Panc1 (cell line): ENCODE results near the gene ATP2B2. TPM values are rescaled to one million over a fixed set of nuclear protein-coding genes. Genes with fewer than 3 reads are reported as not detected.

ENCODE experiments used
- ATAC-seq: fragments of 200-7000 bp; cut with Tn5 transposase; 2 replicates; pipeline ENCODE4 v1.9.1; 2020; ENCODE audit warnings: mild to moderate bottlenecking, moderate library complexity
- BruUV-seq: library from RNA; stranded (reverse); fragments of 400-500 nt; replicated peaks from 2 replicates; lab custom pipeline; 2021; lab: Mats Ljungman, UMichigan
- CTCF ChIA-PET: fragments of 300-600 bp; sonication (Branson Sonifier 250); formaldehyde crosslinking; loops from one replicate; lab custom pipeline; 2022; ENCODE audit warnings: antibody characterized with exemption; lab: Charles Lee
- POLR2A ChIA-PET: fragments of 300-600 bp; sonication (Branson Sonifier 250); formaldehyde crosslinking; loops from one replicate; lab custom pipeline; 2022; ENCODE audit warnings: antibody characterized with exemption; lab: Charles Lee
- DNase-seq: peaks from one replicate; pipeline ENCODE4 v3.0.0-alpha.2; 2010; ENCODE audit warnings: low read depth, low spot score
- H3K27ac ChIP-seq: 2 replicates; pipeline ENCODE4 v1.5.1; 2011; ENCODE audit warnings: mild to moderate bottlenecking, low read length, inconsistent platforms
- H3K27me3 ChIP-seq: fragments of 200-500 bp; sonication (Bioruptor generic); 2 replicates; pipeline ENCODE4 v1.6.0; 2014; ENCODE audit warnings: low read length, inconsistent platforms; ENCODE audit not compliant: control insufficient read depth, insufficient read depth
- H3K36me3 ChIP-seq: fragments of 200-500 bp; sonication (Bioruptor generic); 2 replicates; pipeline ENCODE4 v1.5.1; 2014; ENCODE audit warnings: inconsistent platforms, mild to moderate bottlenecking, low read length, moderate library complexity; ENCODE audit not compliant: control insufficient read depth, insufficient read depth
- H3K4me1 ChIP-seq: 2 replicates; pipeline ENCODE4 v1.5.1; 2011; ENCODE audit warnings: inconsistent platforms, mild to moderate bottlenecking, low read length, moderate library complexity; ENCODE audit not compliant: control insufficient read depth, insufficient read depth
- H3K4me3 ChIP-seq, 2 experiments: 2 replicates each; pipeline ENCODE4 v1.5.1; 2011 to 2012; ENCODE audit warnings: low read depth in 2 of 2, low read length in 2 of 2, mild to moderate bottlenecking in 2 of 2, inconsistent platforms in 1 of 2, moderate library complexity in 1 of 2
- H3K9me3 ChIP-seq: fragments of 200-500 bp; sonication (Bioruptor generic); 2 replicates; pipeline ENCODE4 v1.5.1; 2014; ENCODE audit warnings: low read depth, mild to moderate bottlenecking, inconsistent platforms, low read length, moderate library complexity; ENCODE audit not compliant: control insufficient read depth, insufficient read depth
- POLR2AphosphoS5 ChIP-seq: IDR thresholded peaks from 2 replicates; pipeline ENCODE4 v1.6.1; 2012; ENCODE audit warnings: mild to moderate bottlenecking, low read depth, low read length, moderate library complexity
- SIN3A ChIP-seq: IDR thresholded peaks from 2 replicates; pipeline ENCODE4 v1.6.1; 2012; ENCODE audit warnings: low read depth, mild to moderate bottlenecking, low read length, moderate library complexity, borderline replicate concordance; ENCODE audit not compliant: insufficient read depth
- TCF7L2 ChIP-seq: IDR thresholded peaks from 2 replicates; pipeline ENCODE4 v1.6.1; 2011; ENCODE audit warnings: mild to moderate bottlenecking, low read depth, low read length, inconsistent platforms
- in situ Hi-C: cut with HindIII; loops from 2 replicates; pipeline ENCODE4 v1.10.0; 2016; ENCODE audit warnings: low sequenced_read_pairs, low pct_unique_long_range_greater_than_20kb
- intact Hi-C: fragments of 100-400 bp; cut with micrococcal nuclease; formaldehyde crosslinking; loops from one replicate; pipeline ENCODE4 v1.10.0; 2022; ENCODE audit not compliant: unreplicated experiment
- total RNA-seq: library from RNA; stranded (reverse); gene quantifications from one replicate; pipeline ENCODE4 v1.2.1, GENCODE V29; 2021; ENCODE audit not compliant: unreplicated experiment
- TF ChIP-seq, protein P1 (sequence below), 2 experiments: IDR thresholded peaks; 2 replicates each; pipeline ENCODE4 v1.6.1; 2011 to 2012; ENCODE audit warnings: low read depth in 2 of 2, control low read depth in 1 of 2, low read length in 1 of 2, mild to moderate bottlenecking in 1 of 2, moderate library complexity in 1 of 2; ENCODE audit not compliant: insufficient read depth in 1 of 2
- TF ChIP-seq, protein P2 (sequence below): fragments of 450-650 bp; IDR thresholded peaks from 2 replicates; pipeline ENCODE4 v1.5.1; 2017; ENCODE audit warnings: mild to moderate bottlenecking

Gene ATP2B2
- total RNA-seq, 1 experiment from 2014 or later, result not detected

DNA sequence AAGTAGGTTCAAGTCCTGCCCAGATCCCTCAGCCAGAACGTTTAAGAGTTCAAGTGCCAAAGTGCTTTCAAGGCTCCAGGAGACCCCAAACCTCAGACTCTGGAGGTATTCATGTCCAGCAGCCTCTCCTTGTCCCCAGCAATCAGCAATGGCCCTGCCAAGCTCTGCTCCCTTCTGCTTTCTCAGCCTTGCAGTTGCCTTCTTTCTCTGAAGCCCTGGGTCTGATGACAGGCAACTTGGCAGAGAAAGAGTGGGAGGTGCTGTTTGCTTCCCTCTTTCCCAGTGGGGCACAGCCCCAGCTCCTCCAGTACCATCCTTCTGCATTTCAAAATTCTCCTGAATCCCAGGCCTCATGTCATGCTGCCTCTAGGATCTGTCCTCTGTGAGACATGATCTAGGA is 40.2 kb downstream of the ATP2B2 start:
- Histone ChIP-seq H3K36me3 (no peaks in the 10 kb centered on the region), H3K27me3 (no peaks in the 10 kb centered on the region), H3K27ac (no peak overlapping the region), H3K9me3 (no peaks in the 10 kb centered on the region), H3K4me1 (no peaks in the 10 kb centered on the region), H3K4me3 (no peak overlapping the region)
- ChIA-PET POLR2A (no interaction called here), CTCF (interaction anchor here (0.5 kb wide), 1 partner anchor 143 kb away, joined by 4 read pairs; no protein-coding TSS in a partner anchor)
- DNase-seq (no peak), ATAC-seq (no peak)
- TF ChIP-seq POLR2AphosphoS5 (no peak), TCF7L2 (no peak), SIN3A (no peak)
- TF ChIP-seq, protein P1, sequence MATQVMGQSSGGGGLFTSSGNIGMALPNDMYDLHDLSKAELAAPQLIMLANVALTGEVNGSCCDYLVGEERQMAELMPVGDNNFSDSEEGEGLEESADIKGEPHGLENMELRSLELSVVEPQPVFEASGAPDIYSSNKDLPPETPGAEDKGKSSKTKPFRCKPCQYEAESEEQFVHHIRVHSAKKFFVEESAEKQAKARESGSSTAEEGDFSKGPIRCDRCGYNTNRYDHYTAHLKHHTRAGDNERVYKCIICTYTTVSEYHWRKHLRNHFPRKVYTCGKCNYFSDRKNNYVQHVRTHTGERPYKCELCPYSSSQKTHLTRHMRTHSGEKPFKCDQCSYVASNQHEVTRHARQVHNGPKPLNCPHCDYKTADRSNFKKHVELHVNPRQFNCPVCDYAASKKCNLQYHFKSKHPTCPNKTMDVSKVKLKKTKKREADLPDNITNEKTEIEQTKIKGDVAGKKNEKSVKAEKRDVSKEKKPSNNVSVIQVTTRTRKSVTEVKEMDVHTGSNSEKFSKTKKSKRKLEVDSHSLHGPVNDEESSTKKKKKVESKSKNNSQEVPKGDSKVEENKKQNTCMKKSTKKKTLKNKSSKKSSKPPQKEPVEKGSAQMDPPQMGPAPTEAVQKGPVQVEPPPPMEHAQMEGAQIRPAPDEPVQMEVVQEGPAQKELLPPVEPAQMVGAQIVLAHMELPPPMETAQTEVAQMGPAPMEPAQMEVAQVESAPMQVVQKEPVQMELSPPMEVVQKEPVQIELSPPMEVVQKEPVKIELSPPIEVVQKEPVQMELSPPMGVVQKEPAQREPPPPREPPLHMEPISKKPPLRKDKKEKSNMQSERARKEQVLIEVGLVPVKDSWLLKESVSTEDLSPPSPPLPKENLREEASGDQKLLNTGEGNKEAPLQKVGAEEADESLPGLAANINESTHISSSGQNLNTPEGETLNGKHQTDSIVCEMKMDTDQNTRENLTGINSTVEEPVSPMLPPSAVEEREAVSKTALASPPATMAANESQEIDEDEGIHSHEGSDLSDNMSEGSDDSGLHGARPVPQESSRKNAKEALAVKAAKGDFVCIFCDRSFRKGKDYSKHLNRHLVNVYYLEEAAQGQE (IDR thresholded peaks at IDR 0.05; ENCODE audit: insufficient read depth in 1 of 2, low read depth in 2 of 2, low read length in 1 of 2), result no peak
- TF ChIP-seq, protein P2, sequence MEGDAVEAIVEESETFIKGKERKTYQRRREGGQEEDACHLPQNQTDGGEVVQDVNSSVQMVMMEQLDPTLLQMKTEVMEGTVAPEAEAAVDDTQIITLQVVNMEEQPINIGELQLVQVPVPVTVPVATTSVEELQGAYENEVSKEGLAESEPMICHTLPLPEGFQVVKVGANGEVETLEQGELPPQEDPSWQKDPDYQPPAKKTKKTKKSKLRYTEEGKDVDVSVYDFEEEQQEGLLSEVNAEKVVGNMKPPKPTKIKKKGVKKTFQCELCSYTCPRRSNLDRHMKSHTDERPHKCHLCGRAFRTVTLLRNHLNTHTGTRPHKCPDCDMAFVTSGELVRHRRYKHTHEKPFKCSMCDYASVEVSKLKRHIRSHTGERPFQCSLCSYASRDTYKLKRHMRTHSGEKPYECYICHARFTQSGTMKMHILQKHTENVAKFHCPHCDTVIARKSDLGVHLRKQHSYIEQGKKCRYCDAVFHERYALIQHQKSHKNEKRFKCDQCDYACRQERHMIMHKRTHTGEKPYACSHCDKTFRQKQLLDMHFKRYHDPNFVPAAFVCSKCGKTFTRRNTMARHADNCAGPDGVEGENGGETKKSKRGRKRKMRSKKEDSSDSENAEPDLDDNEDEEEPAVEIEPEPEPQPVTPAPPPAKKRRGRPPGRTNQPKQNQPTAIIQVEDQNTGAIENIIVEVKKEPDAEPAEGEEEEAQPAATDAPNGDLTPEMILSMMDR, result no peak
- intact Hi-C loops, result no loop called here
- in situ Hi-C loops, result no loop called here
- no TSS peak for BruUV-seq

DNA sequence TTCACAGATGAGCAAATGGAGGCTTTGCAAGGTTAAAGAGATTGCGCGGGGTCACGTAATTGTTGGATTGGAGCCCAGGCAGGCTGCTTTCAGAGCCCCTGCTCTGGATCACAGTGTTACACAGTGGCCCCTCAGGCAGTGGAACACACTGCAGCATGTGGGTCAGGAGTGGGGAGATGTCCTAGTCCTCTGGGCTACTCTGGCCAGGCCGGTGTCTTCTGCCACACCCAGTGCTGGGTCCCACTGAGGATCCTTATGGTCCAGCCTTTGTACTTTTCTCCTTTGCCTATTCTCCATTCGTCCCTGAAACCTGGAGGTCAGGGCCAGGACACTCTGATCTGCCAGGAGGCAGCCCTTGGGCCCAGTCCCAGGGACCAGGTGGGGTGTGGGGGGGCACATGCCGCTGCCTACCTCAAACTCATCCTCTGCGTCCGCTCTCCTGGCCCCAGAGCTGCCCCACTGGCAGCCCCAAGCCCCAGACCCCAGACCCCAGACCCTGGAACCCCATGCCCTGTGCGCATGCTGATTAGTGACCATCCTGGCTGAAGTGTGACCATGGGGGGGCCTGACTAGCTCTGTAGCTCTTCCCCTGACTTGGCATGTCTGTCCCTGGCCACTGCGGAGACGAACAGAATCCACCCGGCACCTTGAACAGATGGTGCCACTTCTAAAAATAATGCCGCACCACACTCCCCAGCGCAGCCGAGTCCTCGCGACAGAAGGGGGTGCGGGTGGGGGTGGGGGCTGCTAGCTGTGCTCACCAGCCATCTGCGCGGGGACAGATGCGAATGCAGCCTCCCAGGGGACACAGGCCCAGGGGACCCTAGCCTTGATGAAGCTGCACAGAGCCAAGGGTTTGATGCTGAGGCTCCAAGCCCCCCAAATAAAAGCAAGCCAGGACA is 41.6 kb downstream of the ATP2B2 start:
- ChIA-PET POLR2A (no interaction called here), CTCF (no interaction called here)
- Histone ChIP-seq H3K4me3 (no peak overlapping the region), H3K4me1 (no peaks in the 10 kb centered on the region), H3K36me3 (no peaks in the 10 kb centered on the region), H3K9me3 (no peaks in the 10 kb centered on the region), H3K27ac (no peak overlapping the region), H3K27me3 (no peaks in the 10 kb centered on the region)
- no peak for TF ChIP-seq SIN3A
- TF ChIP-seq, protein P1 (IDR thresholded peaks at IDR 0.05; ENCODE audit: insufficient read depth in 1 of 2, low read depth in 2 of 2, low read length in 1 of 2), result no peak
- TF ChIP-seq POLR2AphosphoS5, result no peak
- TF ChIP-seq, protein P2, result no peak
- no peak for TF ChIP-seq TCF7L2
- in situ Hi-C loops, result no loop called here
- no peak for ATAC-seq
- BruUV-seq, result no TSS peak
- DNase-seq, result no peak
- intact Hi-C loops, result no loop called here
